ENCODE measurements around the gene CHMP4A. TPM values are rescaled to one million over a fixed set of nuclear protein-coding genes. Genes with fewer than 3 reads are reported as not detected.
A peak's percentile ranks its signal among the peaks of the same experiment; 100 is the strongest.

CHMP4A gene
- total and polyA plus RNA-seq, 2 of the 13 experiments (the other 11 are each of a cell fraction or from before 2014, with no cell fraction given) = 83.6 to 113 TPM

GRCh38 chr14:24188251-24189058 is 24.8 kb downstream of the CHMP4A start, which contains the start of gene IPO4 (continued):
- TF ChIP-seq HNF1A (IDR thresholded peaks at IDR 0.05; ENCODE audit: low read depth) = peak; percentile 88
- peak; percentile 91 for TF ChIP-seq HNF1A (CRISPR knock-in tag; IDR thresholded peaks at IDR 0.05; ENCODE audit: borderline replicate concordance)
- no peak for TF ChIP-seq TRIM24 (CRISPR knock-in tag; IDR thresholded peaks at IDR 0.05)
- no peak for TF ChIP-seq ZNF496 (CRISPR knock-in tag; IDR thresholded peaks at IDR 0.05; ENCODE audit: insufficient replicate concordance)
- no peak for TF ChIP-seq SRSF9 (IDR thresholded peaks at IDR 0.05; ENCODE audit: borderline replicate concordance, insufficient read depth, low read depth, low read length, poor library complexity, severe bottlenecking)
- 0 out of 2 replicates have a peak, but pooled peaks have one; percentile 40 for TF ChIP-seq MTA3 (CRISPR knock-in tag; IDR thresholded peaks at IDR 0.05)
- no peak for TF ChIP-seq ZNF326 (CRISPR knock-in tag; IDR thresholded peaks at IDR 0.05; ENCODE audit: borderline replicate concordance)
- TF ChIP-seq KMT2A (CRISPR knock-in tag; IDR thresholded peaks at IDR 0.05) = peak; percentile 99
- TF ChIP-seq BCLAF1 (IDR thresholded peaks at IDR 0.05) = no peak
- peak; percentile 92 for TF ChIP-seq ZNF24 (IDR thresholded peaks at IDR 0.05)
- peak; percentile 95; the same call in 1 of the 2 replicates for TF ChIP-seq ZBTB8A (CRISPR knock-in tag; IDR thresholded peaks at IDR 0.05; ENCODE audit: borderline replicate concordance, low read depth)
- peak; percentile 85 for TF ChIP-seq ZNF552 (CRISPR knock-in tag; IDR thresholded peaks at IDR 0.05; ENCODE audit: borderline replicate concordance)
- peak; percentile 95 for TF ChIP-seq ZNF383 (CRISPR knock-in tag; IDR thresholded peaks at IDR 0.05; ENCODE audit: borderline replicate concordance)
- peak; percentile 100 for TF ChIP-seq ZNF350 (CRISPR knock-in tag; IDR thresholded peaks at IDR 0.05; ENCODE audit: borderline replicate concordance, low read depth)
- peak; percentile 92 for TF ChIP-seq ZNF281 (CRISPR knock-in tag; IDR thresholded peaks at IDR 0.05; ENCODE audit: borderline replicate concordance)
- TF ChIP-seq MZF1 (CRISPR knock-in tag; IDR thresholded peaks at IDR 0.05; ENCODE audit: borderline replicate concordance) = peak; percentile 92; the same call in 1 of the 2 replicates
- TF ChIP-seq KDM2A (CRISPR knock-in tag; IDR thresholded peaks at IDR 0.05; ENCODE audit: borderline replicate concordance, low read depth) = peak; percentile 99

All from HepG2 (cell line).